Endothelial cell of umbilical vein (primary cell): ENCODE results near the gene ENTR1. TPM values are rescaled to one million over a fixed set of nuclear protein-coding genes. Genes with fewer than 3 reads are reported as not detected.

Source experiments
- BruUV-seq: library from RNA; stranded (reverse); fragments of 400-500 nt; replicated peaks from 2 replicates; lab custom pipeline; 2021; lab: Mats Ljungman, UMichigan
- CTCF ChIA-PET: fragments of 300-600, 350-600 bp; sonication (Branson Sonifier 250); formaldehyde crosslinking; loops from one replicate; lab custom pipeline; 2021; ENCODE audit warnings: antibody characterized with exemption, inconsistent platforms; lab: Charles Lee
- POLR2A ChIA-PET: fragments of 300-600, 350-600 bp; sonication (Branson Sonifier 250); formaldehyde crosslinking; loops from one replicate; lab custom pipeline; 2021; ENCODE audit warnings: antibody characterized with exemption, inconsistent platforms; lab: Charles Lee
- DNase-seq: peaks from one replicate; pipeline ENCODE4 v3.0.0-alpha.2; 2011; ENCODE audit warnings: low read depth, low spot score
- FAIRE-seq: peaks from 2 replicates; lab custom pipeline; 2011; peaks lifted over from hg19 to GRCh38; lab: Jason Lieb, UNC
- H2AFZ ChIP-seq: 2 replicates; pipeline ENCODE4 v1.6.0; 2012; ENCODE audit warnings: low read depth, low read length, control low read depth, inconsistent platforms
- H3K27ac ChIP-seq: 2 replicates; pipeline ENCODE4 v1.5.1; 2011; ENCODE audit warnings: low read depth, mild to moderate bottlenecking, control low read depth, low read length, moderate library complexity; ENCODE audit not compliant: insufficient read depth
- H3K27me3 ChIP-seq, 2 experiments: 2 replicates each; pipeline versions ENCODE4 v1.6.0 to v1.6.1; 2011; ENCODE audit warnings: low read length in 2 of 2, mixed read lengths in 1 of 2; ENCODE audit not compliant: control insufficient read depth in 2 of 2, insufficient read depth in 2 of 2
- H3K36me3 ChIP-seq, 2 experiments: 2 replicates in 1 of 2; 3 replicates in 1 of 2; pipeline ENCODE4 v1.5.1; 2011; ENCODE audit warnings: low read length in 2 of 2, mild to moderate bottlenecking in 1 of 2, moderate library complexity in 1 of 2; ENCODE audit not compliant: control insufficient read depth in 2 of 2, insufficient read depth in 2 of 2; ENCODE audit errors: extremely low read depth in 1 of 2
- H3K4me1 ChIP-seq: 3 replicates; pipeline ENCODE4 v1.5.1; 2011; ENCODE audit warnings: mild to moderate bottlenecking, low read length; ENCODE audit not compliant: control insufficient read depth, insufficient read depth; ENCODE audit errors: extremely low read depth
- H3K4me2 ChIP-seq: 2 replicates; pipeline ENCODE4 v1.6.1; 2011; ENCODE audit warnings: low read length, control low read depth, mixed read lengths; ENCODE audit not compliant: insufficient read depth
- H3K4me3 ChIP-seq, 3 experiments: fragments of 200-600 bp in 1 of 3; sonication (generic), shearing (Covaris generic) in 1 of 3; replicated peaks in 1 of 3; 2 replicates each; pipeline ENCODE4 v1.5.1; 2011 to 2016; ENCODE audit warnings: control low read depth in 3 of 3, low read length in 3 of 3, mild to moderate bottlenecking in 2 of 3, inconsistent platforms in 1 of 3, low read depth in 1 of 3, moderate library complexity in 1 of 3; ENCODE audit not compliant: insufficient read depth in 1 of 3
- H3K79me2 ChIP-seq: 2 replicates; pipeline ENCODE4 v1.6.0; 2012; ENCODE audit warnings: low read length, inconsistent platforms; ENCODE audit not compliant: control insufficient read depth, insufficient read depth
- H3K9ac ChIP-seq: replicated peaks from 2 replicates; pipeline ENCODE3; 2011; ENCODE audit warnings: low read length, control low read depth; ENCODE audit not compliant: insufficient read depth; ENCODE audit errors: extremely low read depth
- H3K9me1 ChIP-seq: replicated peaks from 3 replicates; pipeline ENCODE4 v1.6.0; 2011; ENCODE audit warnings: mild to moderate bottlenecking, low read length; ENCODE audit not compliant: control insufficient read depth, insufficient read depth; ENCODE audit errors: extremely low read depth
- H3K9me3 ChIP-seq: replicated peaks from 2 replicates; pipeline ENCODE4 v1.5.1; 2012; ENCODE audit warnings: low read length, inconsistent platforms; ENCODE audit not compliant: control insufficient read depth, insufficient read depth
- H4K20me1 ChIP-seq: replicated peaks from 2 replicates; pipeline ENCODE3; 2011; ENCODE audit warnings: mild to moderate bottlenecking, low read length; ENCODE audit not compliant: control insufficient read depth, insufficient read depth; ENCODE audit errors: extremely low read depth
- EZH2 ChIP-seq: IDR thresholded peaks from 2 replicates; pipeline ENCODE4 v1.6.1; 2012; ENCODE audit warnings: borderline replicate concordance, low read depth, mild to moderate bottlenecking, moderate library complexity, low read length, inconsistent platforms; ENCODE audit not compliant: severe bottlenecking
- FOS ChIP-seq: IDR thresholded peaks from 2 replicates; pipeline ENCODE4 v1.6.1; 2011; ENCODE audit warnings: mild to moderate bottlenecking, low read length, moderate library complexity, borderline replicate concordance; ENCODE audit not compliant: insufficient read depth
- GATA2 ChIP-seq: IDR thresholded peaks from 2 replicates; pipeline ENCODE4 v1.7.0; 2011; ENCODE audit warnings: low read depth, mild to moderate bottlenecking, moderate library complexity, mixed read lengths, low read length; ENCODE audit not compliant: insufficient read length, insufficient read depth
- JUN ChIP-seq: IDR thresholded peaks from 2 replicates; pipeline ENCODE4 v1.6.1; 2011; ENCODE audit warnings: borderline replicate concordance, low read depth; ENCODE audit not compliant: insufficient read length, insufficient read depth
- MYC ChIP-seq: IDR thresholded peaks from one replicate; pipeline ENCODE4 v1.6.1; 2011; ENCODE audit warnings: mild to moderate bottlenecking, low read depth, low read length
- POLR2A ChIP-seq: IDR thresholded peaks from 2 replicates; pipeline ENCODE4 v1.6.1; 2012; ENCODE audit warnings: low read depth, mild to moderate bottlenecking, control low read depth, low read length
- POLR2AphosphoS5 ChIP-seq: IDR thresholded peaks from 2 replicates; pipeline ENCODE4 v1.6.1; 2012; ENCODE audit warnings: low read depth, mild to moderate bottlenecking, control low read depth, low read length, moderate library complexity; ENCODE audit not compliant: insufficient read depth
- dilution Hi-C: fragments of 300-500 bp; cut with MboI; formaldehyde crosslinking; loops from one replicate; pipeline ENCODE4 v1.15.0; 2019; ENCODE audit warnings: low sequenced_read_pairs; ENCODE audit not compliant: extremely low pct_ligation_motif_present
- intact Hi-C: fragments of 100-400 bp; cut with micrococcal nuclease; formaldehyde crosslinking; loops from one replicate; pipeline ENCODE4 v1.10.0; 2022
- polyA plus RNA-seq, 4 experiments: library from polyadenylated mRNA; depleted of rRNA in 3 of 4; stranded (reverse) in 3 of 4; unstranded in 1 of 4; fragments of >200 nt; gene quantifications; 2 replicates each; pipeline versions ENCODE4 v1.2.1 to v1.2.3, GENCODE V29; 2011 to 2012; ENCODE audit warnings: missing spikeins in 1 of 4
- total RNA-seq: library from RNA; stranded (reverse); gene quantifications from 2 replicates; pipeline ENCODE4 v1.2.3, GENCODE V29; 2021
- TF ChIP-seq, protein P1 (sequence below), 2 donors: IDR thresholded peaks; 1 replicate in 1 of 2; 2 replicates in 1 of 2; pipeline ENCODE4 v1.5.1; 2011; ENCODE audit warnings: low read length in 2 of 2, mild to moderate bottlenecking in 2 of 2, moderate library complexity in 2 of 2, control low read depth in 1 of 2, inconsistent platforms in 1 of 2, low read depth in 1 of 2; ENCODE audit not compliant: insufficient read depth in 1 of 2; ENCODE audit errors: extremely low read depth in 1 of 2
- TF ChIP-seq, protein P2 (sequence below): IDR thresholded peaks from 2 replicates; pipeline ENCODE4 v1.6.1; 2011; ENCODE audit not compliant: insufficient read depth, insufficient read length

The ENTR1 gene
- total and polyA plus RNA-seq, 2 donors (not counting 3 experiments of a cell fraction or from before 2014, with no cell fraction given): 36.0 to 61.6 TPM

GRCh38 chr9:136457326-136457725, 46.9 kb upstream of the ENTR1 start:
- no peak overlapping the region for H3K27ac ChIP-seq
- no peaks in the 10 kb centered on the region for H3K9me1 ChIP-seq
- intact Hi-C loops: no loop called here
- no peak overlapping the region for H2AFZ ChIP-seq
- no TSS peak for BruUV-seq
- FAIRE-seq (no peak), DNase-seq (no peak)
- H3K27me3 ChIP-seq: no peaks in the 10 kb centered on the region
- no peak overlapping the region for H3K9ac ChIP-seq
- no peak overlapping the region for H3K4me3 ChIP-seq
- H3K4me2 ChIP-seq: no peak overlapping the region
- no peaks in the 10 kb centered on the region for H3K4me1 ChIP-seq
- H4K20me1 ChIP-seq: no peaks in the 10 kb centered on the region
- CTCF ChIA-PET: no interaction called here
- H3K9me3 ChIP-seq: no peaks in the 10 kb centered on the region
- POLR2A ChIA-PET: interaction anchor here (0.7 kb wide), 1 partner anchor 44 kb away, joined by 3 read pairs; no protein-coding TSS in a partner anchor
- no peaks in the 10 kb centered on the region for H3K79me2 ChIP-seq
- TF ChIP-seq JUN (no peak), POLR2A (no peak), POLR2AphosphoS5 (no peak), GATA2 (no peak), EZH2 (no peak), FOS (no peak), MYC (no peak)
- TF ChIP-seq, protein P1, sequence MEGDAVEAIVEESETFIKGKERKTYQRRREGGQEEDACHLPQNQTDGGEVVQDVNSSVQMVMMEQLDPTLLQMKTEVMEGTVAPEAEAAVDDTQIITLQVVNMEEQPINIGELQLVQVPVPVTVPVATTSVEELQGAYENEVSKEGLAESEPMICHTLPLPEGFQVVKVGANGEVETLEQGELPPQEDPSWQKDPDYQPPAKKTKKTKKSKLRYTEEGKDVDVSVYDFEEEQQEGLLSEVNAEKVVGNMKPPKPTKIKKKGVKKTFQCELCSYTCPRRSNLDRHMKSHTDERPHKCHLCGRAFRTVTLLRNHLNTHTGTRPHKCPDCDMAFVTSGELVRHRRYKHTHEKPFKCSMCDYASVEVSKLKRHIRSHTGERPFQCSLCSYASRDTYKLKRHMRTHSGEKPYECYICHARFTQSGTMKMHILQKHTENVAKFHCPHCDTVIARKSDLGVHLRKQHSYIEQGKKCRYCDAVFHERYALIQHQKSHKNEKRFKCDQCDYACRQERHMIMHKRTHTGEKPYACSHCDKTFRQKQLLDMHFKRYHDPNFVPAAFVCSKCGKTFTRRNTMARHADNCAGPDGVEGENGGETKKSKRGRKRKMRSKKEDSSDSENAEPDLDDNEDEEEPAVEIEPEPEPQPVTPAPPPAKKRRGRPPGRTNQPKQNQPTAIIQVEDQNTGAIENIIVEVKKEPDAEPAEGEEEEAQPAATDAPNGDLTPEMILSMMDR (IDR thresholded peaks at IDR 0.05; ENCODE audit: extremely low read depth in 1 of 2, insufficient read depth in 1 of 2, low read depth in 1 of 2, low read length in 2 of 2): no peak
- TF ChIP-seq, protein P2, sequence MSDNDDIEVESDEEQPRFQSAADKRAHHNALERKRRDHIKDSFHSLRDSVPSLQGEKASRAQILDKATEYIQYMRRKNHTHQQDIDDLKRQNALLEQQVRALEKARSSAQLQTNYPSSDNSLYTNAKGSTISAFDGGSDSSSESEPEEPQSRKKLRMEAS: no peak
- H3K36me3 ChIP-seq: peaks cover 25 to 62% of the 10 kb centered on the region in 2 experiments
- dilution Hi-C loops: no loop called here
